GM12892 (cell line): ENCODE data around the gene EPHA10.
"Not testable (repeated sequence)": the region's sequence is repeated elsewhere in the genome, so short reads cannot be mapped to it uniquely, and the experiment has no call there.

Source experiments
- DNase-seq: peaks from one replicate; pipeline ENCODE4 v3.0.0; 2011; ENCODE audit not compliant: insufficient read length
- FAIRE-seq: peaks from 2 replicates; lab custom pipeline; 2011; peaks lifted over from hg19 to GRCh38; lab: Jason Lieb, UNC
- POLR2A ChIP-seq: IDR thresholded peaks from 2 replicates; pipeline ENCODE4 v1.6.1; 2011; ENCODE audit warnings: low read depth, low read length, control low read depth
- POLR2AphosphoS5 ChIP-seq: IDR thresholded peaks from 2 replicates; pipeline ENCODE4 v1.6.1; 2011; ENCODE audit warnings: low read depth, low read length, control low read depth
- TAF1 ChIP-seq: IDR thresholded peaks from 2 replicates; pipeline ENCODE4 v1.6.1; 2011; ENCODE audit warnings: low read depth, mild to moderate bottlenecking, control low read depth, low read length, borderline replicate concordance

Gene EPHA10

GRCh38 chr1:37752213-37752582, 12.7 kb downstream of the EPHA10 start:
- FAIRE-seq (no peak), DNase-seq (no peak)
- TF ChIP-seq POLR2AphosphoS5 (no peak), POLR2A (no peak), TAF1 (no peak)

GRCh38 chr1:37748565-37748964, 16.4 kb downstream of the EPHA10 start:
- TF ChIP-seq POLR2AphosphoS5 (no peak), TAF1 (no peak), POLR2A (no peak)
- DNase-seq (no peak), FAIRE-seq (no peak)

GRCh38 chr1:37746806-37747205, 18.1 kb downstream of the EPHA10 start:
- no peak for FAIRE-seq
- no peak for TF ChIP-seq POLR2AphosphoS5
- no peak for TF ChIP-seq TAF1
- no peak for TF ChIP-seq POLR2A
- no peak for DNase-seq

GRCh38 chr1:37741662-37742061, 23.3 kb downstream of the EPHA10 start:
- no peak for TF ChIP-seq POLR2A
- no peak for DNase-seq
- FAIRE-seq = no peak

GRCh38 chr1:37741130-37741529, 23.8 kb downstream of the EPHA10 start:
- no peak for TF ChIP-seq POLR2AphosphoS5
- no peak for TF ChIP-seq POLR2A
- TF ChIP-seq TAF1 = no peak
- no peak for DNase-seq
- FAIRE-seq = no peak

GRCh38 chr1:37739222-37739621, 25.7 kb downstream of the EPHA10 start:
- DNase-seq = no peak
- no peak for FAIRE-seq
- TF ChIP-seq TAF1 (no peak), POLR2AphosphoS5 (no peak), POLR2A (no peak)

- not testable (repeated sequence) for FAIRE-seq, DNase-seq
These were observed 26.3 kb downstream of the EPHA10 start for GRCh38 chr1:37738619-37739018.

- DNase-seq, FAIRE-seq: not testable (repeated sequence)
These were observed 26.9 kb downstream of the EPHA10 start for GRCh38 chr1:37737975-37738374.

GRCh38 chr1:37734629-37735591, 30.0 kb downstream of the EPHA10 start:
- DNase-seq (no peak), FAIRE-seq (no peak)
- TF ChIP-seq POLR2AphosphoS5 = no peak
- no peak for TF ChIP-seq TAF1
- no peak for TF ChIP-seq POLR2A

- TF ChIP-seq POLR2A = no peak
- no peak for TF ChIP-seq POLR2AphosphoS5
- no peak for TF ChIP-seq TAF1
- no peak for FAIRE-seq
- no peak for DNase-seq
These were observed 32.7 kb downstream of the EPHA10 start for GRCh38 chr1:37732111-37732780.

- no peak for TF ChIP-seq TAF1
- no peak for TF ChIP-seq POLR2A
- no peak for TF ChIP-seq POLR2AphosphoS5
- FAIRE-seq = no peak
- no peak for DNase-seq
These were observed 33.5 kb downstream of the EPHA10 start for GRCh38 chr1:37731312-37732019.

GRCh38 chr1:37730376-37730775, 34.5 kb downstream of the EPHA10 start:
- FAIRE-seq = no peak

More at GRCh38 chr1:37730376-37730775, 34.5 kb downstream of the EPHA10 start:
- no peak for DNase-seq
- TF ChIP-seq POLR2A = no peak
- no peak for TF ChIP-seq POLR2AphosphoS5
- no peak for TF ChIP-seq TAF1
